Activated CD8-positive, alpha-beta memory T cell treated with anti-CD3 and anti-CD28 coated beads, Interleukin-2, amount 50 U/mL, for 1 hour (primary cell): ENCODE measurements around the gene PCBP4.

ENCODE experiments used
- DNase-seq: peaks from one replicate; pipeline ENCODE4 v3.0.0-alpha.2; 2020; ENCODE audit errors: extremely low read depth

Gene PCBP4

GRCh38 chr3:51971350-51971749 is 4.1 kb upstream of the PCBP4 start:
- no peak for DNase-seq

DNA sequence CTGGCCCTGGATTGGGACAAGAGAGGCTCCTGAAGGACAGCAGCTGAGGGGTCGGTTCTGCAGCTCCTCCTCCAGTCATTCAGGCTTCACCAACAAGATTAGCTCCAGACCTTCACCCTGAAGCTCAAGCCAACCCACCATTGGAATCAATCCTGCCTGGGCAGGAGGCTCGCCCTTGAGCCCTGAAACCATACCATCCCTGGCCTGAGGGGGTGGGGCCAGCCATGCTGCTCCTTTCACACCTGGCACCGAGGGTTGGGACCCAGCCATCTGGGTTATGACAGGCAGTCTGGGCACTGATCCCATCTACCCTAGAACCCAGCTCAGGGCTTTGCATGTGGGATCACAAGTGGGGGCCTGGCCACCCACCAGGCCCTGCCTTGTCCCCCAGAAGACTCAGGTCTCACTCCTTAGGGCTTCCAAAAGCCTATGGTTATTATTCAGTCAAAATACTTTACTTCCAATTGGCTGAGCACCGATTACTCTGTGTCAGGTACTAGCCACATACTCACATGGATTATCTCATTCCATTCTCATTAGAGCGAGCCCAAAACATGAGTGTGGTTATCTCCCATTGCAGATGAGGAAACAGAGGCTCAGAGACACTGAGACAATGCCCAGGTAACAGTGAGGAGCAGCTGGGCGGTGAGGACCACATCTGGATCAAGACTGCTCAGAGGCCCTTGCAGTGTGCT is 3.5 kb upstream of the PCBP4 start:
- no peak for DNase-seq

DNA sequence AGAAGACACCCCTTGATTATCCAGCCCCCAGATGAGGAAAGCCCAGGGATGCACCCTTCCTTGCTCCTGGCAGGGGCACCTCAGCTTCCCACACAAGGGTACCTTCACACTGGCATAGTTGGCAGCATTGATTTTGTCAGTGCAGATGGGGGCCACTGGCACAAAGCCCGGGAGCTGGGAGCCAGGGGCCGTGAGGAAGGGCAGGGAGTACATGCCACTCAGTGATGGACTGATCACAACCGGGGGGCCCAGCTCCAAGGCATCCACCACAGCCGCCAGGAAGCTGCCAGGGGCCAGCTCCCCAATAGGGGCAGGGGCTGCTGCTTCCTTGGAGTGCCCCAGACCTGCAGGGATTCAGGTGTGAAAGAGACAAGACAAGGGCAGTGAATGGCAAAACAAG is 2.6 kb upstream of the PCBP4 start:
- no peak for DNase-seq

- DNase-seq = no peak
These were observed 1.8 kb upstream of the PCBP4 start for GRCh38 chr3:51968883-51969678.

DNA sequence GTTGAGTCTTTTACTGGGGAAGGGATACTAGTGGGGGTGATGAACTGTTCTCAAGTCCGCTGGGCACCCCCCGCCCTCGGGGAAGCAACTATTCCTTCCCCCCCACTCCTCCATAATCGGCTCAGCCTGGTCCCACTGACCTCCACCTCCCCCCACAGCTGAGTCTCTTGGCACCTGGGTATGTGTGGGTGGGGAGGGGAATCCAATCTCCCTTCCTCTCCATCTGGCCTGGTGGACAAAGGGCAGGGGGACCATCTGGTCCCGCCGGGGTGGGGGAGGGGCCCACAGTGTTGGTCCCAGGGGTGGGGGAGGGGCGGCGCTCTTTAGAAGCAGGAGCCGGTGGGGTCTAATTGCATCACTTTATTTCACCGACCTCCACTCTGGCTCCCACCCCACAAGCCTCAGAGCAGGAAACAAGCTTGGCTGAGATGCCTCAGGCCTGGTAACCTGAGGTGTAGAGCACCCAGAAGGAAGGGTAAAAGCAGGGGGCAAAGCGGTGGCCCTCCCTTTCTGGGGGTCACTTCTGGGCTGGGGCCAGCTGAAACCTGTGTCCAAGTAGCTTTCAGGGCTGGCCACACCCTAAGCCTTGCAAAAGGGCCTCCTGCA is 1.0 kb upstream of the PCBP4 start:
- DNase-seq = no peak

GRCh38 chr3:51966922-51967383 is 301 bp downstream of the PCBP4 start:
- no peak for DNase-seq

DNA sequence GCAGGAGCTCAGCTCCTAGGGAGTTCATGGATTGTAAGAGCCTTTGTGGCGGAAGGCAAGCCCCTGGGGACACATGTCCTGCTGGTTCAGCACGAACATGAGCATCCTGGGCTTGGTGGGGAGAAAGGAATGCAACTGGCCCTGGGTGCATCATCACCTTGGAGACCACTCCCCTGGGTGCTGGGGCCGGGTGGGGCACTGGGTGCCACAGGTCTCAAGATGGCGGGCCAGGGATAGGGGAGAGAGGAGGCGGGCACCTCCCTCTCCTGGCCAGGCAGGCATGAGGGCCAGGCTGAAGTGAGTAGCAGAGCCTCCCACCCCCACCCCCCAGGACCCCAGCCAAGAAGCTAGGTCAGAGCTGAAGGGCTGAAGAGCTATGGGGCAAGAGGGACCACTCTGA is 768 bp downstream of the PCBP4 start:
- DNase-seq = no peak

DNA sequence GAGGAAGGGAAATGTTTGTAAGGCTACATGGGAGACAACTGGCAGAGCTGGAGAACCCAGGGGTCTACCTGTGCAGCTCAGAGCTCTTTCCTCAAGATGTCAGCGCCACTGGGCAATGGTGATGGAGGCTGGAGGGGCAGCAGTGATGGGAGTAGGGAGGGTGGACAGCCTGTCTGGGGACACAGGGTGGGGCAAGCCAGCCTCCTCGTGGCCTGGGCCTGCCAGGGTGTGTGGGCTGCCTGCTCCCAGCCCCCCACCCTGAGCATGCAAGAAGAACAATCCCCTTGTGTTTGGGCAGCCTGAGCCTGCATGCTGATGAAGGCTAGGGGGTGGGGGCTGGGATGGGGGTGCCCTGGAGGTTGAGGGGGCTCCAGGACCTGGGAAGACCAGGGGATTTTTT is 1.2 kb downstream of the PCBP4 start:
- no peak for DNase-seq

GRCh38 chr3:51964521-51964920 is 2.7 kb downstream of the PCBP4 start:
- no peak for DNase-seq

GRCh38 chr3:51963951-51964451 is 3.3 kb downstream of the PCBP4 start:
- DNase-seq = no peak

DNA sequence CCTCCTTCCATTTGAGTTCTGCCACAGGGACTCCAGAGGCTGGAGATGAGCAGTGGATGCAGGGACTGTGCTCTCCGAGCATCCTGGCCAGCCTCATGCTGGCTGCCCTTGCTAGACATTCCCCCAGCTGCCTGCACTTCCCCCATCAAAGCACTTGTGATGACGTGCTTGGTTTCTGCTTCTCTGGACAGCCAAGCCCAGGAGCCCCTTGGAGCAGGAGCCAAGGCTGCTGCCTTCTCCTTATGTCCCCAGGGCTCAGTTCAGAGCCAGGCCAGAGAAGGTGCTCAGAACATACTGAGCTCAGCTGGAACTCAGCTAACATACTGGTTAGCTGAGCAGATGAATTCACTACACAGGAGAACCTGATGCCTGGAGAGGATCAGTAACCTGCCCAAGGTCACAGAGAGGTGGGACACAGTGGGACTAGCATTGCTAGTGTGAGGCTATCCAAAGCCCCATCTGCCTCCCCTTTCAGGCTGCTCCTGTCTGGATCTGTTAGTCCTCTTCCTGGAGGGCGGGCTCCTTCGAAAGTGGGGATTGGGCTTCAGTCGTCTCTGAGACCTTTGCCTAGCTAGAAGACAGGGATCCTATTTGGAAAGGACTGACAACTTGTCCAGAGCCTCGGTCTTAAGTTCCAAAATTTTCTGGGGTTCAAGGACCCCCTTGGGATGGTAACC is 4.3 kb downstream of the PCBP4 start:
- DNase-seq = no peak

DNA sequence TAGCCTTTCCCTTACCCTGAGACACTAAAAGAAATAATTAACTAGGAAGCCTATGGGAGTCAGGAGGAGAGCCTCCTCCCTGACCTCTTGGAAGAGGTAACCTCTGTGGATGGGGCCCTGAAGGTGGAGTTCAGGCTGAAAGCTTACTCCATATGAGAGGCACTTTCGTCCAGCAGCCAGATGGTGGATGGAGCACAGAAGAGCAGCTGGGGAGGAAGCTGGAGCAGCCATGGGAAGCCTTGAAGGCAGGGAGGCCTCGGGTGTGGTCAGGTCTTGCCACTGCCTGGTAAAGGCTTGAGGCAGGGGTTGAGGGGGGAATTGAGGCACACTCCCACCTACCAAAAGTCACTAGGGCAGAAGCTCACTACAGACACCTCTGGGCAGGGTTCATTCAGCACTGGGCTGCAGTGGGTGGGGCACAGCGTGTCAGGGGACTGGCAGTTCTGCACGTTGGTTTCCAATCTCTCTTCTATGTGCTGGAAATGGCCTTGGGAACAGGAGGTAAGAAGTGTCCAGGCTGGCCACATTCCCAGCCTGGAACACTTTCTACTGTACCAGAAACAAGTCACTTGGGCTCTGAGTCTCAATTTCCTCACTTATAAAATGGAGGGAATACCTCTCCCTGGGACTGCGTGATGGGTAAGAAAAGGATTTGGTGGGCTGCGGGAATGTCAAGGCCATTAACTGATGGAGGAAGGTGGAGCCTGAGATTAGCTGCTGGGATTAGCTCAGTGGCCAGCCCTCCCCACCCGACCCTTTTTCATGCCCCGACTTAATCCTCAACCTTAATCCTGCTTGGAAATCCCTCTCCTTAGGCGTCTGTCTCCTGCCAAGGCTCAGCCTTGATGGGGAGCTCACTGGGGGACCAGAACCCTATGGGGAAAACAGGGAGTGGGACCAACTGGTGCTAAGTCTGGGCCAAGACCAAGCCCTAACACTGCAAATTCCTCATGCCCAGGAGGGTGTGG is 5.4 kb downstream of the PCBP4 start:
- no peak for DNase-seq

DNA sequence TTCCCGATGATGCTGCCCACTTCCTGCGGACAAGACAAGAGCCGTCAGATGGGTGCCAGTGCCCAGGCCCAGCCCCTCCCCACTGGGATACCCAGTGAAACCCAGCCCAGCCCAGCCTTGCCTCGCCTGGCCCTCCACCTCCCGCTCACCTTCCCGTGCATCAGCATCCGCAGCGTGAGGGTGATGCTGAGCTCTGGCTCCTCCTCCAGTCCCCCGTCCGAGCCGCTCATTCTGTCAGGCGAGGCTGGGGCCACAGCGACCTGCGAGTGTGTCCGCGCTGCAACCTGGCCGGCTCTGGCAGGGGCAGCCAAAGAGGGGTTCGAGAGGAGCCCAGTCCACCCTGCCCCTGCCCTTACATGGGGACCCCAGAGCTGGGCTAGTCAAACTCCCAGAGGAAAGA is 6.2 kb downstream of the PCBP4 start:
- no peak for DNase-seq

GRCh38 chr3:51960386-51960785 is 6.9 kb downstream of the PCBP4 start:
- no peak for DNase-seq

GRCh38 chr3:51959651-51960050 is 7.6 kb downstream of the PCBP4 start:
- no peak for DNase-seq

- DNase-seq = no peak
These were observed 8.4 kb downstream of the PCBP4 start for GRCh38 chr3:51958603-51959521.

DNA sequence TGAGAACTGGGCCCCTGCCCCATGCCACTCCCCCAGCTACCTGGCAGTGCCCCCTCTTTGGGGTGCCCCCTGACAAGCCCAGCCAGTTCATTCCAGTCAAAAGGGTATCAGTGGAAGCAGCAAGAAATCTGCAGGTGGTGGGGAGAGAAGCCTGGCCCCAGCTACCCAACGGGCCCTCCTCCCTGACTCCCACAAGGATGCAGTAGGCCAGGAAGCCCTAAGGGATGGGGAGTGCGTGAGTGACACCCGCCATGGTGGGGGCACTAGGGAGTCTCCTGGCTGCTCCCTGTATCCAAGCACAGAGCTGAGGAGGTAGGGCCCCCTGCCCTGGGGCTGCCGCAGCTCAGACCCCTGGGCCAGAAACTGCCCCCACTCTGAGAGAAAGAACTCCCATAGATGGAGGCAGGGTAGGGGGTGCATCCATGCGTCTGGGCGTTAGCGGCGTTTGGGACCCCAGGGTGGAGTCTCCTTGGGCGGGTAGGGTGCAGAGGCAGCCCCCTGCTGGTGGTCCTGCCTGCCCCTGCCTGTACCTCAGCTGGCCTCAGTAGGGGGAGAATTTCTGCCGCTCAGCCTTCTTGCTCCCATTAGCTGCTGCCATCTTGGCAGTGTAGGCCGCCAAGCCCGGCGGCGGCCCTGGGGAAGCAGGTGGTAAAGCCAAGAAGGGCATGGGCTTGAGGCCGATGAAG is 9.6 kb downstream of the PCBP4 start:
- no peak for DNase-seq

GRCh38 chr3:51955893-51956770 is 11.1 kb downstream of the PCBP4 start:
- no peak for DNase-seq
